Hippocampal formation (tissue), 2 donors: ENCODE results near the gene CADM1.

Experiments
- DNase-seq, 2 donors: peaks; one replicate each; lab custom pipeline; 2025; lab: John Stamatoyannopoulos, UW

Gene CADM1

GRCh38 chr11:115208808-115209259, 295.4 kb downstream of the CADM1 start:
- DNase-seq, result no peak

- no peak for DNase-seq
Measured at GRCh38 chr11:115207916-115208315, 296.3 kb downstream of the CADM1 start.

- no peak for DNase-seq
Measured at GRCh38 chr11:115207166-115207591, 297.0 kb downstream of the CADM1 start.

GRCh38 chr11:115206365-115207022, 297.7 kb downstream of the CADM1 start:
- DNase-seq, result no peak

- DNase-seq, result no peak
Measured at GRCh38 chr11:115202900-115203552, 301.2 kb downstream of the CADM1 start.

GRCh38 chr11:115202074-115202473, 302.1 kb downstream of the CADM1 start:
- no peak for DNase-seq

GRCh38 chr11:115201111-115201792, 303.0 kb downstream of the CADM1 start:
- DNase-seq, result no peak

- DNase-seq, result no peak
Measured at GRCh38 chr11:115199481-115200069, 304.6 kb downstream of the CADM1 start.

- no peak for DNase-seq
Measured at GRCh38 chr11:115198321-115198741, 305.9 kb downstream of the CADM1 start.

GRCh38 chr11:115197433-115197832, 306.8 kb downstream of the CADM1 start:
- DNase-seq, result no peak

- DNase-seq, result no peak
Measured at GRCh38 chr11:115197031-115197430, 307.2 kb downstream of the CADM1 start.

- DNase-seq, result no peak
Measured at GRCh38 chr11:115194802-115195110, 309.5 kb downstream of the CADM1 start.

- DNase-seq, result no peak
Measured at GRCh38 chr11:115193914-115194801, 310.1 kb downstream of the CADM1 start.

- DNase-seq, result no peak
Measured at GRCh38 chr11:115191761-115192160, 312.5 kb downstream of the CADM1 start.

GRCh38 chr11:115190196-115190595, 314.0 kb downstream of the CADM1 start:
- no peak for DNase-seq

GRCh38 chr11:115188898-115189278, 315.3 kb downstream of the CADM1 start:
- DNase-seq, result no peak

- no peak for DNase-seq
Measured at GRCh38 chr11:115188188-115188897, 315.9 kb downstream of the CADM1 start.

- DNase-seq, result no peak
Measured at GRCh38 chr11:115185931-115186330, 318.3 kb downstream of the CADM1 start.

- no peak for DNase-seq
Measured at GRCh38 chr11:115185507-115185906, 318.7 kb downstream of the CADM1 start.

GRCh38 chr11:115184901-115185300, 319.3 kb downstream of the CADM1 start:
- DNase-seq, result no peak

GRCh38 chr11:115183830-115184229, 320.4 kb downstream of the CADM1 start:
- DNase-seq, result no peak
